ENCODE measurements around the gene HEATR5B. TPM values are rescaled to one million over a fixed set of nuclear protein-coding genes. Genes with fewer than 3 reads are reported as not detected.
"Not testable (repeated sequence)": the region's sequence is repeated elsewhere in the genome, so short reads cannot be mapped to it uniquely, and the experiment has no call there.

The HEATR5B gene
- total RNA-seq, 1 experiment from 2014 or later = 12.6 TPM

DNA sequence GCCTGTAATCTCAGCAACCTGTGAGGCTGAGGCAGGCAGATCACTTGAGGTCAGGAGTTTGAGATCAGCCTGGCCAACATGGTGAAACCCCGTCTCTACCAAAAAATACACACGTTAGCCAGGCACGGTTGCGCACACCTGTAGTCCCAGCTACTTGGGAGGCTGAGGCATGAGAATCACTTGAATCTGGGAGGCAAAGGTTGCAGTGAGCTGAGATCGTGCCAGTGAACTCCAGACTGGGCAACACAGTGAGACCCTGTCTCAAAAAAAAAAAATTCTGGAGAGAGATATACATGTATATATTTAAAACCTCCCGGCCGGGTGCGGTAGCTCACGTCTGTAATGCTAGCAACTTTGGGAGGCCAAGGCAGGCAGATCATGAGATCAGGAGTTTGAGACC lies 84.8 kb downstream of the HEATR5B start:
- CTCF ChIA-PET, H3K27ac Mint-ChIP-seq: not testable (repeated sequence)

DNA sequence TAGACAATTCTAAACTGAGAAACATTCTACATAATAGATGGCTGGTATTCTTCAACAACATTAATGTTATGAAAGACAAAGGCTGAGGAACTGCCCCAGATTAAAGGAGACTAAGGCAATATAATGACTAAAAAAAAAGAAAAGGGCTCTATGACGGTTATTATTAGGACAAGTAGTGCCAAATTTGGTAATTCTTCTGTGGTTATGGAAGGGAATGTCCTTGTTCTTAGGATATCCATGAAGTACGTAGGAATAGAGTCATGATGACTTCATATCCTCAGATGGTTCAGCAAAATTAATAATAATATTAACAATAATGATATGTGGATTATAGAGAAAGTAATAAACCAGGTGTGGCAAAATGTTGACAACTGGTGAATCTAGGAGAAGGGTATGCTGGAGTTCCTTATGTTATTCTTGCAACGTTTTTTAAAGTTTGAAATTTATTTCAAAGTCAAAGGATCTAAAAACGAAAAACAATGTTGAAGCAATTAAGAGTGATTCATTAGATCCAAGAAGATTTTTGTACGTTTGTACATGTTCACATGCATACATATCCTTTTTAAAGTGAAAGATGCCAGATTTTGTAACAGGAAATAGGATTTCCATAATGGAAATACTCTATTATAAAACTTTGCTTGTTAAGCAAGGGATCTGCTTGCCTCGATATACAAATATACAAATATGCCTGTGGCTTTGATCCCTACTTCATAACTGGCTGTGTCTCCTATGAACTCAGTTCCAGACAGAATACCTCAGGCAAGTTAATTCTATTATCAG lies 90.1 kb downstream of the HEATR5B start:
- DNase-seq (ENCODE audit: low spot score) (no peak), ATAC-seq (no peak)
- ChIA-PET CTCF (interaction anchor here (0.6 to 1.1 kb wide), 2 partner anchors 209 to 377 kb away, joined by 3 to 4 read pairs; no protein-coding TSS in a partner anchor), POLR2A (no interaction called here)
- TF ChIP-seq, protein P1, sequence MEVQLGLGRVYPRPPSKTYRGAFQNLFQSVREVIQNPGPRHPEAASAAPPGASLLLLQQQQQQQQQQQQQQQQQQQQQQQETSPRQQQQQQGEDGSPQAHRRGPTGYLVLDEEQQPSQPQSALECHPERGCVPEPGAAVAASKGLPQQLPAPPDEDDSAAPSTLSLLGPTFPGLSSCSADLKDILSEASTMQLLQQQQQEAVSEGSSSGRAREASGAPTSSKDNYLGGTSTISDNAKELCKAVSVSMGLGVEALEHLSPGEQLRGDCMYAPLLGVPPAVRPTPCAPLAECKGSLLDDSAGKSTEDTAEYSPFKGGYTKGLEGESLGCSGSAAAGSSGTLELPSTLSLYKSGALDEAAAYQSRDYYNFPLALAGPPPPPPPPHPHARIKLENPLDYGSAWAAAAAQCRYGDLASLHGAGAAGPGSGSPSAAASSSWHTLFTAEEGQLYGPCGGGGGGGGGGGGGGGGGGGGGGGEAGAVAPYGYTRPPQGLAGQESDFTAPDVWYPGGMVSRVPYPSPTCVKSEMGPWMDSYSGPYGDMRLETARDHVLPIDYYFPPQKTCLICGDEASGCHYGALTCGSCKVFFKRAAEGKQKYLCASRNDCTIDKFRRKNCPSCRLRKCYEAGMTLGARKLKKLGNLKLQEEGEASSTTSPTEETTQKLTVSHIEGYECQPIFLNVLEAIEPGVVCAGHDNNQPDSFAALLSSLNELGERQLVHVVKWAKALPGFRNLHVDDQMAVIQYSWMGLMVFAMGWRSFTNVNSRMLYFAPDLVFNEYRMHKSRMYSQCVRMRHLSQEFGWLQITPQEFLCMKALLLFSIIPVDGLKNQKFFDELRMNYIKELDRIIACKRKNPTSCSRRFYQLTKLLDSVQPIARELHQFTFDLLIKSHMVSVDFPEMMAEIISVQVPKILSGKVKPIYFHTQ (CRISPR knock-in tag; IDR thresholded peaks at IDR 0.05) = no peak
- TF ChIP-seq, protein P2, sequence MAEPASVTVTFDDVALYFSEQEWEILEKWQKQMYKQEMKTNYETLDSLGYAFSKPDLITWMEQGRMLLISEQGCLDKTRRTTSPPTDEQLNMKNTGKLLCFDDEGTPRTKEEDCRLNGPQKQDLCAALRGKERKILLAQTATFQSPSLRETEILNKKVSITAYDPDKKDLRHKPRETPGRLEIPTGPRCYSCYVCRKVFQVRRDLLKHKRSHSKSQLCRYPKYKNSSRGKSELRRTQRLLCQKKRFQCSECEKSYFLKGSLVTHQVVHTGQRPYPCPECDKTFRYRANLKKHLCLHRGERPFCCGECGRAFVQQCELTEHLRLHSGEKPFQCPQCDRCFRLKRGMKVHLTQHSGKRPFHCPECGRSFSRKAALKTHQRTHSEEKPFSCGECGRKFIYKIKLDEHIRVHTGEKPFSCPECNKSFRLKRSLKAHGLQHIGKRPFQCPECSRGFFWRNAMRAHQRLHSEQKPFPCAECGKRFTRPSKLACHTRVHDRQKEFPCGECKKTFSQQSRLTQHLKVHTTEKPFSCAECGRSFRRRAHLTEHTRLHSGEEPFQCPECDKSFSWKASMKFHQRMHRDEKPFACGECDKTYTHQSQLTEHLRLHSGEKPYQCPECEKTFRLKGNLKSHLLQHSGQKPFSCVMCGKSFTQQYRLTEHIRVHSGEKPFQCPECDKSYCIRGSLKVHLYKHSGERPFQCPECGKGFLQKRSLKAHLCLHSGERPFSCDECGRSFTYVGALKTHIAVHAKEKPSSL (CRISPR knock-in tag; conservative IDR thresholded peaks at IDR 0.05) = no peak
- TF ChIP-seq ZNF317 (CRISPR knock-in tag; IDR thresholded peaks at IDR 0.05; ENCODE audit: borderline replicate concordance, low read depth) = no peak
- TF ChIP-seq, protein P3, sequence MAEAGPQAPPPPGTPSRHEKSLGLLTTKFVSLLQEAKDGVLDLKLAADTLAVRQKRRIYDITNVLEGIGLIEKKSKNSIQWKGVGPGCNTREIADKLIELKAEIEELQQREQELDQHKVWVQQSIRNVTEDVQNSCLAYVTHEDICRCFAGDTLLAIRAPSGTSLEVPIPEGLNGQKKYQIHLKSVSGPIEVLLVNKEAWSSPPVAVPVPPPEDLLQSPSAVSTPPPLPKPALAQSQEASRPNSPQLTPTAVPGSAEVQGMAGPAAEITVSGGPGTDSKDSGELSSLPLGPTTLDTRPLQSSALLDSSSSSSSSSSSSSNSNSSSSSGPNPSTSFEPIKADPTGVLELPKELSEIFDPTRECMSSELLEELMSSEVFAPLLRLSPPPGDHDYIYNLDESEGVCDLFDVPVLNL (CRISPR knock-in tag; IDR thresholded peaks at IDR 0.05; ENCODE audit: borderline replicate concordance, low read depth) = no peak
- TF ChIP-seq, protein P4, sequence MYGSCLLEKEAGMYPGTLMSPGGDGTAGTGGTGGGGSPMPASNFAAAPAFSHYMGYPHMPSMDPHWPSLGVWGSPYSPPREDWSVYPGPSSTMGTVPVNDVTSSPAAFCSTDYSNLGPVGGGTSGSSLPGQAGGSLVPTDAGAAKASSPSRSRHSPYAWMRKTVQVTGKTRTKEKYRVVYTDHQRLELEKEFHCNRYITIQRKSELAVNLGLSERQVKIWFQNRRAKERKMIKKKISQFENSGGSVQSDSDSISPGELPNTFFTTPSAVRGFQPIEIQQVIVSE (CRISPR knock-in tag; IDR thresholded peaks at IDR 0.05; ENCODE audit: borderline replicate concordance) = no peak
- TF ChIP-seq, protein P5, sequence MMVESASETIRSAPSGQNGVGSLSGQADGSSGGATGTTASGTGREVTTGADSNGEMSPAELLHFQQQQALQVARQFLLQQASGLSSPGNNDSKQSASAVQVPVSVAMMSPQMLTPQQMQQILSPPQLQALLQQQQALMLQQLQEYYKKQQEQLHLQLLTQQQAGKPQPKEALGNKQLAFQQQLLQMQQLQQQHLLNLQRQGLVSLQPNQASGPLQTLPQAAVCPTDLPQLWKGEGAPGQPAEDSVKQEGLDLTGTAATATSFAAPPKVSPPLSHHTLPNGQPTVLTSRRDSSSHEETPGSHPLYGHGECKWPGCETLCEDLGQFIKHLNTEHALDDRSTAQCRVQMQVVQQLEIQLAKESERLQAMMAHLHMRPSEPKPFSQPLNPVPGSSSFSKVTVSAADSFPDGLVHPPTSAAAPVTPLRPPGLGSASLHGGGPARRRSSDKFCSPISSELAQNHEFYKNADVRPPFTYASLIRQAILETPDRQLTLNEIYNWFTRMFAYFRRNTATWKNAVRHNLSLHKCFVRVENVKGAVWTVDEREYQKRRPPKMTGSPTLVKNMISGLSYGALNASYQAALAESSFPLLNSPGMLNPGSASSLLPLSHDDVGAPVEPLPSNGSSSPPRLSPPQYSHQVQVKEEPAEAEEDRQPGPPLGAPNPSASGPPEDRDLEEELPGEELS (CRISPR knock-in tag; IDR thresholded peaks at IDR 0.05) = no peak
- TF ChIP-seq, protein P6, sequence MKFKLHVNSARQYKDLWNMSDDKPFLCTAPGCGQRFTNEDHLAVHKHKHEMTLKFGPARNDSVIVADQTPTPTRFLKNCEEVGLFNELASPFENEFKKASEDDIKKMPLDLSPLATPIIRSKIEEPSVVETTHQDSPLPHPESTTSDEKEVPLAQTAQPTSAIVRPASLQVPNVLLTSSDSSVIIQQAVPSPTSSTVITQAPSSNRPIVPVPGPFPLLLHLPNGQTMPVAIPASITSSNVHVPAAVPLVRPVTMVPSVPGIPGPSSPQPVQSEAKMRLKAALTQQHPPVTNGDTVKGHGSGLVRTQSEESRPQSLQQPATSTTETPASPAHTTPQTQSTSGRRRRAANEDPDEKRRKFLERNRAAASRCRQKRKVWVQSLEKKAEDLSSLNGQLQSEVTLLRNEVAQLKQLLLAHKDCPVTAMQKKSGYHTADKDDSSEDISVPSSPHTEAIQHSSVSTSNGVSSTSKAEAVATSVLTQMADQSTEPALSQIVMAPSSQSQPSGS (CRISPR knock-in tag; IDR thresholded peaks at IDR 0.05; ENCODE audit: borderline replicate concordance, low read depth) = no peak
- TF ChIP-seq, protein P7, sequence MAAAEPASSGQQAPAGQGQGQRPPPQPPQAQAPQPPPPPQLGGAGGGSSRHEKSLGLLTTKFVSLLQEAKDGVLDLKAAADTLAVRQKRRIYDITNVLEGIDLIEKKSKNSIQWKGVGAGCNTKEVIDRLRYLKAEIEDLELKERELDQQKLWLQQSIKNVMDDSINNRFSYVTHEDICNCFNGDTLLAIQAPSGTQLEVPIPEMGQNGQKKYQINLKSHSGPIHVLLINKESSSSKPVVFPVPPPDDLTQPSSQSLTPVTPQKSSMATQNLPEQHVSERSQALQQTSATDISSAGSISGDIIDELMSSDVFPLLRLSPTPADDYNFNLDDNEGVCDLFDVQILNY (CRISPR knock-in tag; IDR thresholded peaks at IDR 0.05) = no peak
- no peak for TF ChIP-seq JAZF1 (CRISPR knock-in tag; IDR thresholded peaks at IDR 0.05)
- no peak for TF ChIP-seq JUN (CRISPR knock-in tag; IDR thresholded peaks at IDR 0.05)
- TF ChIP-seq, protein P8, sequence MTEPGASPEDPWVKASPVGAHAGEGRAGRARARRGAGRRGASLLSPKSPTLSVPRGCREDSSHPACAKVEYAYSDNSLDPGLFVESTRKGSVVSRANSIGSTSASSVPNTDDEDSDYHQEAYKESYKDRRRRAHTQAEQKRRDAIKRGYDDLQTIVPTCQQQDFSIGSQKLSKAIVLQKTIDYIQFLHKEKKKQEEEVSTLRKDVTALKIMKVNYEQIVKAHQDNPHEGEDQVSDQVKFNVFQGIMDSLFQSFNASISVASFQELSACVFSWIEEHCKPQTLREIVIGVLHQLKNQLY (CRISPR knock-in tag; IDR thresholded peaks at IDR 0.05) = no peak
- Mint-ChIP-seq H3K27ac (no peak overlapping the region), H3K27me3 (ENCODE audit: low read depth) (no peaks in the 10 kb centered on the region), H3K4me1 (no peaks in the 10 kb centered on the region), H3K4me3 (no peak overlapping the region), H3K9me3 (peaks cover 9% of the 10 kb centered on the region), H3K36me3 (peaks cover 14% of the 10 kb centered on the region)

More for the DNA sequence above, 84.8 kb downstream of the HEATR5B start:
- peaks cover 18% of the 10 kb centered on the region for H3K36me3 Mint-ChIP-seq
- H3K27me3 Mint-ChIP-seq (ENCODE audit: low read depth); H3K4me1 Mint-ChIP-seq; ATAC-seq; DNase-seq (ENCODE audit: low spot score); POLR2A ChIA-PET; H3K4me3 Mint-ChIP-seq; H3K9me3 Mint-ChIP-seq: not testable (repeated sequence)
- 0 out of 2 replicates have a peak, but pooled peaks have one; percentile 41 for TF ChIP-seq ZNF121 (CRISPR knock-in tag; IDR thresholded peaks at IDR 0.05)

Data from WTC11 (cell line).